ENCODE results near the gene SGIP1.

SGIP1 gene

DNA sequence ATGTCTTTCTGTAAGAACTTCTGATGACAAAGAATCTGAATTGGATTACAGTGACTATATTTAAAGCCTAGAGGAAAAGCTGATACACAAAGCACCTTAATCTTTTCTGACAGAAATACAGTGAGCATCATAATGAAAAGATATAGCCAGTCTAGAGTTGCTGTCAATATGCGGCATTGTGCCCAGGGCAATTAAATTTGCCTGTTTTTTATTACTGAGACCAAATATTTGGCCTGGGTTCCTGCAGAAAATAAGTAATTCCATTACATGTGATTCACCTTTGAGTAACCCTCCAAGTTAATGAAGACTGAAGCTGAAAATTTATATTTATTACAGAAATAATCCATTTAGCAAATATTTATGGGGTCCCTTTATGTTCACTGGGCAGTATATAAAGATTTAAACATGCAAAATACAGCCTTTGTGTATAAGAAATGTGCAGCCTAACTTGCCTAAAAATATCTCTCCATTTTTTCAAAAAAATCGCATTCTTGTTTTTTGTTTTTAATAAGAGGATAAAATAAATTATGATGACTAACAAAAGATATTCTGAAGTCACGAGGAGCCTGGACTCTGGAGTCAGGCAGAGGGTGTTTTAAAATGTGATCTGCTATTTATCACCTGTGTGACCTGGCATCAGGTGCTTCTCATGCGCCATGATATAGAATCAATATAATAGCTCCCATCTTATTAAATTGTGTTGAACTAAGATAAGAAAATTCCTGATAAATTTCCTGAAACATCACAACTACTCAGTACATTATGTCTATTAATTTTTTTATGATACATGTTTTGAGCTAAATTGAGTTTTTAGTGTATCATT is 83.6 kb downstream of the SGIP1 start:
- TF ChIP-seq, protein P1, sequence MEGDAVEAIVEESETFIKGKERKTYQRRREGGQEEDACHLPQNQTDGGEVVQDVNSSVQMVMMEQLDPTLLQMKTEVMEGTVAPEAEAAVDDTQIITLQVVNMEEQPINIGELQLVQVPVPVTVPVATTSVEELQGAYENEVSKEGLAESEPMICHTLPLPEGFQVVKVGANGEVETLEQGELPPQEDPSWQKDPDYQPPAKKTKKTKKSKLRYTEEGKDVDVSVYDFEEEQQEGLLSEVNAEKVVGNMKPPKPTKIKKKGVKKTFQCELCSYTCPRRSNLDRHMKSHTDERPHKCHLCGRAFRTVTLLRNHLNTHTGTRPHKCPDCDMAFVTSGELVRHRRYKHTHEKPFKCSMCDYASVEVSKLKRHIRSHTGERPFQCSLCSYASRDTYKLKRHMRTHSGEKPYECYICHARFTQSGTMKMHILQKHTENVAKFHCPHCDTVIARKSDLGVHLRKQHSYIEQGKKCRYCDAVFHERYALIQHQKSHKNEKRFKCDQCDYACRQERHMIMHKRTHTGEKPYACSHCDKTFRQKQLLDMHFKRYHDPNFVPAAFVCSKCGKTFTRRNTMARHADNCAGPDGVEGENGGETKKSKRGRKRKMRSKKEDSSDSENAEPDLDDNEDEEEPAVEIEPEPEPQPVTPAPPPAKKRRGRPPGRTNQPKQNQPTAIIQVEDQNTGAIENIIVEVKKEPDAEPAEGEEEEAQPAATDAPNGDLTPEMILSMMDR (IDR thresholded peaks at IDR 0.05; ENCODE audit: low read depth, low read length), result no peak
- no peak overlapping the region for H3K4me3 ChIP-seq (ENCODE audit: low read depth, low read length)
- peak; percentile 32 for DNase-seq
- H3K4me1 ChIP-seq, result no peaks in the 10 kb centered on the region; the same call in 1 of the 2 replicates
- H3K27me3 ChIP-seq, result no peaks in the 10 kb centered on the region
- no peaks in the 10 kb centered on the region; the same call in 1 of the 2 replicates for H3K36me3 ChIP-seq
- no peaks in the 10 kb centered on the region for H3K9me3 ChIP-seq

DNA sequence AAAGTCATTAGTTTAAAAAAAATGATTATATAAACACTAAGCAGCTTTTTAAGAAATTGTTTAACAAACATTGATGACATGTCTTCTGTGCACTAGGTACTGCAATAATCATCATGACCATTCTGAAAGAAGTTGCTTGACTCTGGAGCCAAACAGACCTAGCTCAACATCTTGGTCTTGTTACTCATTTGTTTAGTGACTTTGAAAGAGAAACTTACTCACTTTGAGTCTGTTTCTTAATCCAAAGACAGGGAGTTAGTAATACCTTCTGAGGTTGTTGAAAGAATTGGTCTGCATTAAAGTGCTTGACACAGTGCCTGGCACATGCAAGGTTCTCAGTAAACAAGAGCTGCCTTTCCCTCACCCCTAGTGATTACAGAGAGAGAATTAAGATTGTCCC is 84.4 kb downstream of the SGIP1 start:
- H3K36me3 ChIP-seq, result no peaks in the 10 kb centered on the region; the same call in 1 of the 2 replicates

DNA sequence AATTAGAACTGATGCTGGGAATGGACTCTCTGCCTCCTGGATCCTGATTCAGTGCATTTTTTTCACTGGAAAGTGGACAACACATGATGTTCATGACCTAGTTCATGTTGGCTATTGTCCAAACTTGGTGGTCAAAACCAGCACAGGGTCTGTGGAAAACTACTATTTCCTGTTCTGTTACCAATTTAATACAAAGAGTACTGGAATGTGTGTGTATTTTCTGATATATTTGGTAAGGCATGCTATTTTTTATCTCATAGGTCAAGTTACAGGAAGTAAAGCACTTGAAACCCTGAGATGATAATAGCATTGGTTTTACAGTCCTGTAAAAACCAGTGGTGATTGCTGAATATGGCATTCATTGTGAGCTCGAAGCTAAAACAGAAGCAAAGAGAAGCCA is 89.9 kb downstream of the SGIP1 start:
- no peak overlapping the region for H3K4me3 ChIP-seq (ENCODE audit: low read depth, low read length)
- peaks cover 3% of the 10 kb centered on the region for H3K36me3 ChIP-seq
- no peaks in the 10 kb centered on the region; the same call in 1 of the 2 replicates for H3K4me1 ChIP-seq
- DNase-seq, result no peak
- TF ChIP-seq, protein P1 (IDR thresholded peaks at IDR 0.05; ENCODE audit: low read depth, low read length), result no peak
- H3K9me3 ChIP-seq, result no peaks in the 10 kb centered on the region
- no peaks in the 10 kb centered on the region for H3K27me3 ChIP-seq

More for the DNA sequence above, 84.4 kb downstream of the SGIP1 start:
- no peaks in the 10 kb centered on the region for H3K27me3 ChIP-seq
- no peaks in the 10 kb centered on the region; the same call in 1 of the 2 replicates for H3K4me1 ChIP-seq
- no peak overlapping the region for H3K4me3 ChIP-seq (ENCODE audit: low read depth, low read length)
- H3K9me3 ChIP-seq, result no peaks in the 10 kb centered on the region
- DNase-seq, result no peak
- TF ChIP-seq, protein P1 (IDR thresholded peaks at IDR 0.05; ENCODE audit: low read depth, low read length), result no peak

DNA sequence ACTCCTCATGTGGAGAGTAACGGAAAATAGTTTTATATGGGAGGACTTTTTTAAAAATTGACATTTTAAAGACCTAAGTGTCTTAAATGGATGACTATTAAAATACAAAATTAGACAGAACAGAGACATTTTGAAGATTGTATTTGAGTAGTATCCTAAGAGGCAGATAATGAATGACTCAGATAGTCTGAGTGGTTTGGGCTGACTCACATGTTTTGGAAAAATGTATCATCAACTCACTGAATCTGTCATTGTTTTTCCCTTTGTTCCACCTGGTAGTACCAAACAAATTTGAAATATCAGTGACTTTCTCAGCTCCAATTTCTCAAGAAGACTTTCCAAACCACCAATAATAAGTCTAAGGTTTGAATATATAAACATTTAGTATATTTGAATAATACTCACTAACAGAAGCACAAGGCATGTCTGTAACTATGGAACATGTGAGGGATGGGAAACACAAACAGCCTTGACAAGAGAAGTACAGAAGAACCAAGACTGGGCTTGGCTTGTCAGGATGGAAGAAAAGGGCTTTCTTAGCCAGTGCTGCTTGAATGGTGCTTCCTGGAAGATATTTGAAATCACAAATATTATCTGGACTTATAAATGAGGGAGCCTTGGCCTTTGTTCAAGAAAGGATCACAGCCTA is 90.6 kb downstream of the SGIP1 start:
- peaks cover 3% of the 10 kb centered on the region for H3K36me3 ChIP-seq
- DNase-seq, result no peak
- TF ChIP-seq, protein P1 (IDR thresholded peaks at IDR 0.05; ENCODE audit: low read depth, low read length), result no peak
- no peaks in the 10 kb centered on the region for H3K9me3 ChIP-seq
- H3K4me3 ChIP-seq (ENCODE audit: low read depth, low read length), result no peak overlapping the region
- no peaks in the 10 kb centered on the region; the same call in 1 of the 2 replicates for H3K4me1 ChIP-seq
- H3K27me3 ChIP-seq, result no peaks in the 10 kb centered on the region

DNA sequence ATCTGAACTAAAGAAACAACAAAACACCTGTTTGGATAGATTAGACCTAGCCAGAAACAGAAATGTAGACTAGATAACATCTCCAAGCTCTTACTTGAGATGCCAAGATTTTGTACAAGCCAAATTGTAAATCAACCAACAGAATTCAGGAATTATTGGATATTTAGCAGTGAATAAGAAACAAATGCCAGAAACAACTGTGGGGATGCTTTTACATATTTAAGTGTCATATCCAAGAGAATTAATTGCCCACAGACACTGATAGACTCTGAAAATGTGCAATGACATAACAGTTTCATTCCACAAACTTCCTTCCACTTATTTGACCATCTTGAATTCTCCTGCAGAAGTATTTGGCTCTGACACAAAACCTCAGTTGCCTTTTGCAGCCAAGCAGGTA is 92.3 kb downstream of the SGIP1 start:
- Histone ChIP-seq H3K27me3 (no peaks in the 10 kb centered on the region), H3K4me1 (no peaks in the 10 kb centered on the region; the same call in 1 of the 2 replicates), H3K9me3 (no peaks in the 10 kb centered on the region), H3K36me3 (peaks cover 3% of the 10 kb centered on the region; the same call in 1 of the 2 replicates), H3K4me3 (ENCODE audit: low read depth, low read length) (no peak overlapping the region)
- no peak for DNase-seq
- TF ChIP-seq, protein P1 (IDR thresholded peaks at IDR 0.05; ENCODE audit: low read depth, low read length), result no peak
